HCT116 (cell line): ENCODE data around the gene CAMK2A. TPM values are rescaled to one million over a fixed set of nuclear protein-coding genes. Genes with fewer than 3 reads are reported as not detected.

Source experiments
- ATAC-seq: fragments of 200-7000 bp; cut with Tn5 transposase; 2 replicates; pipeline ENCODE4 v1.9.1; 2020; ENCODE audit warnings: mild to moderate bottlenecking, moderate library complexity
- BruUV-seq: library from RNA; stranded (reverse); fragments of 400-500 nt; replicated peaks from 2 replicates; lab custom pipeline; 2021; lab: Mats Ljungman, UMichigan
- CTCF ChIA-PET: fragments of 300-600 bp; sonication (Branson Sonifier 250); formaldehyde crosslinking; loops from one replicate; lab custom pipeline; 2021; ENCODE audit warnings: antibody characterized with exemption; lab: Charles Lee
- POLR2A ChIA-PET: fragments of 300-600, 350-600 bp; sonication (Branson Sonifier 250); formaldehyde crosslinking; loops from one replicate; lab custom pipeline; 2021; ENCODE audit warnings: antibody characterized with exemption; lab: Charles Lee
- RAD21 ChIA-PET, 2 experiments: fragments of 300-600 bp; sonication (Branson Sonifier 250); formaldehyde crosslinking; loops; one replicate each; lab custom pipeline; 2023; ENCODE audit warnings: low total read pairs in 2 of 2; ENCODE audit not compliant: uncharacterized antibody in 2 of 2, unreplicated experiment in 2 of 2, low non-redundant PET in 1 of 2; lab: Charles Lee
- DNase-seq: peaks from one replicate; pipeline ENCODE4 v3.0.0-alpha.2; 2010; ENCODE audit warnings: low read depth, low spot score
- H2AFZ ChIP-seq: fragments of 200-600 bp; shearing (Covaris generic), sonication (generic); 2 replicates; pipeline ENCODE4 v1.6.1; 2017; ENCODE audit warnings: low read depth, mixed run types, mixed read lengths, antibody characterized with exemption, low read length; ENCODE audit not compliant: poor library complexity, severe bottlenecking
- H3K27ac ChIP-seq: 2 replicates; pipeline ENCODE4 v1.5.1; 2012; ENCODE audit warnings: low read depth, low read length
- H3K27me3 ChIP-seq: fragments of 200-600 bp; sonication (generic); 2 replicates; pipeline ENCODE4 v1.6.1; 2016; ENCODE audit warnings: mixed run types, low read length, mixed read lengths; ENCODE audit not compliant: insufficient read depth
- H3K36me3 ChIP-seq, 2 experiments: fragments of 200-500 bp in 1 of 2; fragments of 200-600 bp in 1 of 2; sonication (Bioruptor generic) in 1 of 2; sonication (generic) in 1 of 2; 2 replicates each; pipeline versions ENCODE4 v1.5.1 to v1.6.1; 2014 to 2016; ENCODE audit warnings: low read length in 2 of 2, inconsistent platforms in 1 of 2, mixed read lengths in 1 of 2, mixed run types in 1 of 2; ENCODE audit not compliant: insufficient read depth in 2 of 2, control insufficient read depth in 1 of 2
- H3K4me1 ChIP-seq, 2 experiments: fragments of 200-600 bp in 1 of 2; sonication (generic) in 1 of 2; 2 replicates each; pipeline versions ENCODE4 v1.5.1 to v1.6.1; 2012 to 2017; ENCODE audit warnings: low read length in 2 of 2, inconsistent platforms in 1 of 2, mild to moderate bottlenecking in 1 of 2, mixed read lengths in 1 of 2, mixed run types in 1 of 2, moderate library complexity in 1 of 2; ENCODE audit not compliant: insufficient read depth in 2 of 2, control insufficient read depth in 1 of 2
- H3K4me2 ChIP-seq: fragments of 200-600 bp; sonication (generic); 2 replicates; pipeline ENCODE4 v1.6.1; 2017; ENCODE audit warnings: mixed run types, low read length, mixed read lengths
- H3K4me3 ChIP-seq, 2 experiments: fragments of 200-600 bp in 1 of 2; sonication (generic) in 1 of 2; replicated peaks in 1 of 2; 2 replicates each; pipeline ENCODE4 v1.5.1; 2011 to 2016; ENCODE audit warnings: low read length in 2 of 2, control low read depth in 1 of 2, low read depth in 1 of 2, mild to moderate bottlenecking in 1 of 2, mixed read lengths in 1 of 2, mixed run types in 1 of 2
- H3K79me2 ChIP-seq: fragments of 200-600 bp; sonication (generic); 2 replicates; pipeline ENCODE4 v1.6.1; 2017; ENCODE audit warnings: mild to moderate bottlenecking, mixed run types, low read length, moderate library complexity, mixed read lengths; ENCODE audit not compliant: insufficient read depth
- H3K9ac ChIP-seq: fragments of 200-600 bp; sonication (generic); 2 replicates; pipeline ENCODE4 v1.6.1; 2016; ENCODE audit warnings: low read length, mixed read lengths
- H3K9me2 ChIP-seq: fragments of 200-600 bp; sonication (generic), shearing (Covaris generic); 2 replicates; pipeline ENCODE4 v1.6.1; 2017; ENCODE audit warnings: mixed run types, mild to moderate bottlenecking, moderate library complexity; ENCODE audit not compliant: insufficient read depth
- H3K9me3 ChIP-seq, 2 experiments: fragments of 200-500 bp in 1 of 2; fragments of 200-600 bp in 1 of 2; sonication (Bioruptor generic) in 1 of 2; sonication (generic) in 1 of 2; 2 replicates each; pipeline ENCODE4 v1.6.1; 2014 to 2017; ENCODE audit warnings: low read length in 2 of 2, mixed read lengths in 2 of 2, inconsistent platforms in 1 of 2, low read depth in 1 of 2, mild to moderate bottlenecking in 1 of 2, mixed run types in 1 of 2, moderate library complexity in 1 of 2; ENCODE audit not compliant: control insufficient read depth in 1 of 2, insufficient read depth in 1 of 2
- H4K20me1 ChIP-seq: fragments of 200-600 bp; sonication (generic), shearing (Covaris generic); 2 replicates; pipeline ENCODE4 v1.6.1; 2017; ENCODE audit warnings: mixed run types, mild to moderate bottlenecking, moderate library complexity; ENCODE audit not compliant: insufficient read depth
- CTCF ChIP-seq, 3 experiments: fragments of 200-600 bp in 1 of 3; sonication (generic) in 1 of 3; IDR thresholded peaks in 2 of 3; conservative IDR thresholded peaks in 1 of 3; 2 replicates each; pipeline ENCODE4 v1.5.1; 2012 to 2017; ENCODE audit warnings: low read depth in 2 of 3, low read length in 2 of 3, antibody characterized with exemption in 1 of 3, borderline replicate concordance in 1 of 3, control low read depth in 1 of 3, mild to moderate bottlenecking in 1 of 3, mixed read lengths in 1 of 3, mixed run types in 1 of 3, moderate library complexity in 1 of 3; ENCODE audit not compliant: insufficient read depth in 1 of 3
- JUND ChIP-seq: IDR thresholded peaks from 2 replicates; pipeline ENCODE4 v1.6.1; 2012
- POLR2A ChIP-seq: IDR thresholded peaks from 2 replicates; pipeline ENCODE4 v1.7.0; 2011; ENCODE audit warnings: borderline replicate concordance; ENCODE audit not compliant: insufficient read depth, insufficient read length; ENCODE audit errors: extremely low read depth
- REST ChIP-seq: IDR thresholded peaks from 2 replicates; pipeline ENCODE4 v1.6.1; 2012; ENCODE audit warnings: low read depth
- ZFX ChIP-seq: fragments of 450-650 bp; IDR thresholded peaks from 2 replicates; pipeline ENCODE4 v1.6.1; 2017
- intact Hi-C: fragments of 100-400 bp; cut with micrococcal nuclease; formaldehyde crosslinking; loops from 2 replicates; pipeline ENCODE4 v1.10.0; 2022
- total RNA-seq: library from RNA; stranded (reverse); gene quantifications from one replicate; pipeline ENCODE4 v1.2.1, GENCODE V29; 2021; ENCODE audit not compliant: unreplicated experiment

The CAMK2A gene
- total RNA-seq, 1 experiment from 2014 or later = not detected

- ChIA-PET RAD21 (no interaction called here), CTCF (no interaction called here), POLR2A (no interaction called here)
- H3K27ac ChIP-seq = no peak overlapping the region
- intact Hi-C loops = no loop called here
- no peaks in the 10 kb centered on the region for H3K79me2 ChIP-seq
- H3K4me1 ChIP-seq = no peaks in the 10 kb centered on the region
- no TSS peak for BruUV-seq
- H3K36me3 ChIP-seq = no peaks in the 10 kb centered on the region
- peaks cover 2% of the 10 kb centered on the region; the same call in 1 of the 2 replicates for H3K27me3 ChIP-seq
- no peak overlapping the region for H3K4me3 ChIP-seq
- TF ChIP-seq POLR2A = no peak
- DNase-seq (no peak), ATAC-seq (no peak)
- H3K9ac ChIP-seq = no peak overlapping the region
- H2AFZ ChIP-seq = no peak overlapping the region
- H4K20me1 ChIP-seq = no peaks in the 10 kb centered on the region
- no peak overlapping the region for H3K4me2 ChIP-seq
- H3K9me2 ChIP-seq = no peaks in the 10 kb centered on the region
- H3K9me3 ChIP-seq = no peaks in the 10 kb centered on the region
Observed at GRCh38 chr5:150195736-150196485, 93.7 kb downstream of the CAMK2A start.

DNA sequence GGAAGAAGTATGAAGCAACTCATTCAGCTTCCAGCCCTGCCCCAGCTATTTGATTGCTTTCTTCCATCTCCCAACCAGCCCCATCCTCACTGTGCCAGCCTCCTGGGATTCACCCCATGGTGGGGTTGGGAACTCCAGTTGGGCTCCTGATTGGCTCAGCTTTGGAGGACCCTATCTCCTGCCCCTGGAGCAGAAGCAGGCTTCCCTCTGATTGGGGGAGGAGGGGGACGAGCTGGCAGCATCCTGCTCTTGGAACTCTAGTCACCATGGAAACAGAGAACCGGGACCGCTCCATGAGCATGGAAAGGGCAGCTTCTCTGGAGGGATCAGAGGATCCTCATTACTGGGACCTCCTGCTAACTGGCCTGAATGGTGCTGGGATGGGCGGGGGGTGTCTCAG, 97.1 kb downstream of the CAMK2A start:
- RAD21 ChIA-PET = no interaction called here
- Histone ChIP-seq H3K9me3 (no peaks in the 10 kb centered on the region), H3K4me2 (no peak overlapping the region), H4K20me1 (no peaks in the 10 kb centered on the region), H3K4me1 (no peaks in the 10 kb centered on the region), H3K9ac (no peak overlapping the region), H3K27me3 (no peaks in the 10 kb centered on the region; the same call in 1 of the 2 replicates), H2AFZ (no peak overlapping the region), H3K4me3 (no peak overlapping the region), H3K27ac (no peak overlapping the region), H3K9me2 (no peaks in the 10 kb centered on the region), H3K36me3 (no peaks in the 10 kb centered on the region), H3K79me2 (no peaks in the 10 kb centered on the region)
- DNase-seq (no peak), ATAC-seq (no peak)
- intact Hi-C loops = no loop called here
- BruUV-seq = no TSS peak
- CTCF ChIA-PET = no interaction called here
- POLR2A ChIA-PET = no interaction called here
- TF ChIP-seq CTCF (IDR thresholded peaks at IDR 0.05 in 2 of 3, conservative IDR thresholded peaks at IDR 0.05 in 1 of 3; ENCODE audit: borderline replicate concordance in 1 of 3, insufficient read depth in 1 of 3, low read depth in 2 of 3, low read length in 2 of 3) (no peak), REST (no peak), JUND (no peak), ZFX (no peak)
